HG02588 (cell line): Measurements from ENCODE around the gene SLC49A3.
"Not testable (repeated sequence)": the region's sequence is repeated elsewhere in the genome, so short reads cannot be mapped to it uniquely, and the experiment has no call there.

Experiments
- ATAC-seq: cut with Tn5 transposase; IDR thresholded peaks from one replicate; pipeline ENCODE4 v1.9.1; 2021; ENCODE audit warnings: mild to moderate bottlenecking, moderate library complexity; ENCODE audit not compliant: unreplicated experiment

SLC49A3 gene

DNA sequence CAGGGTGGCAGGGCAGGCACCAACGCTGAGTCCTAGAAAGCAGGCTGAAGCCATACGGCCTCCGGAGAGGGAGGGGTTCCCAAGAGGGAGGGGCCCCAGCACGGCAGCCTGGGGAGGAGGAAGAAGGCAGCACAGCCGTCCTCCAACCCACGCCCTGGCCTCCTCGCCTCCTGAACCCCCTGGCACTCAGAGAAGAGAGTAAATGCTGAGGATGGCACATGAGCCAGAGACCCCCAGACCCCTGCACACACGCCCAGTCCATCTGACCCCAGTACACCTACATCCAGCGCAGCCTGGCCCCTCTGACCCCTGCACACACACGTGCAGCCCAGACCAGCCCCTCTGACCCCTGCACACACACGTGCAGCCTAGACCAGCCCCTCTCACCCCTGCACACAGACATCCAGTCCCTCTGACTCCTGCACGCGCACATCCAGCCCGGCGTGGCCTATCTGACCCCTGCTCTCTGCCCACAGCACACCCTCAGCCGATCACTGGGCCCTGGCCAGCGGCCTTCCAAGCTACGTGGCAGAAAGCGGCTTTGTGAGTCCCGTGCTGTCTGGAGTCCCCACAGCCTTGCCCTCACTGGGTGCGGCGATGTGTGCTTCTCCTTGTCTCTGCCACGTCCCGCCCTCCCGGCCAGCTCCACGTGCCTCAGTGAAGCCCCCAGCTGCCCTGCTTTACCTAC lies 33.3 kb downstream of the SLC49A3 start:
- no peak for ATAC-seq

DNA sequence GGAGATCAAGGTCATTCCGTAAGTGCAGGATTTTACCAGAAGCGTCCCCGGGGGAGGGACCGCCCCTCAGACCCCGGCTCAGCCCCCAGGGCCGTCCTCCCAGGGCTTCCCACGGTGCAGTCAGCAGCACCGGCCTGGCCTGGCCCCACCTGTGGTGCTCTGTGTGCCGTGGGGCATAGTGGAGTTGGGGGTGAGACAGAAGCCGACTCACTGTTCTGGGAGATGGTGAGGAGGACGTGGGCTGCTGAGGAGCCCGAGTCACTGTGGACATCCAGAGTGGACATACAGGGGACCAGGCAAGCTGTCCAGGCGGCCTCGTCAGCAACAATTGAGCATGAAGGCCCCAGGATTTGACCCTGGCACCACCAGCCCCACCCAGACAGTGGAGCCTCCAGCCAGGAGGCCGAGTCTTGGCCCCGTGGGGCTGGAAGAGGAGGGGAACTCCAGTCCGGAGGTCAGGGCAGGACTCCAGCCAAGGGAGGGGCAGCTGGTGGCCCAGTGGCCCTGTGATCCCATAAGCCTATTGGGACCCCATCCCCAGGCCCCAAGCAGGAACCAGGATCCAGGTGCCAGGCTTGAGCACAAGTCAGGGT lies 34.0 kb downstream of the SLC49A3 start:
- no peak for ATAC-seq

DNA sequence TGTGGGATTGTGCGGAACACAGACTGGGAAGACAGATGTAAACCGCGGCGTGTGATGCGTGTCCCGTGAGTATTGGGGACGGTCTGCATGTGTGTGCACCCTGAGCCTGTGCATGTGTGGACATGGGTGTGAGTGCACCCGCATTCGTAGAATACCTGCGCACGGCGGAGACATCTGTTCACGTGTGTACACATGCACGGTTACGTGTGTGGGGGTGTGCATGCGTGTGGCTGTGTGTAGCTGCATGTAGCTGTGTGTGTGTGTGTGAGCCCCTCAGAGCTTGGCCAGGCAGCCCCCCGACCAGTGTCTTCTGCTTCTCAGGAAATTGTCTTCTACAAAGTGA lies 34.5 kb downstream of the SLC49A3 start:
- ATAC-seq = no peak

GRCh38 chr4:653831-654502 lies 35.0 kb downstream of the SLC49A3 start:
- ATAC-seq = no peak

DNA sequence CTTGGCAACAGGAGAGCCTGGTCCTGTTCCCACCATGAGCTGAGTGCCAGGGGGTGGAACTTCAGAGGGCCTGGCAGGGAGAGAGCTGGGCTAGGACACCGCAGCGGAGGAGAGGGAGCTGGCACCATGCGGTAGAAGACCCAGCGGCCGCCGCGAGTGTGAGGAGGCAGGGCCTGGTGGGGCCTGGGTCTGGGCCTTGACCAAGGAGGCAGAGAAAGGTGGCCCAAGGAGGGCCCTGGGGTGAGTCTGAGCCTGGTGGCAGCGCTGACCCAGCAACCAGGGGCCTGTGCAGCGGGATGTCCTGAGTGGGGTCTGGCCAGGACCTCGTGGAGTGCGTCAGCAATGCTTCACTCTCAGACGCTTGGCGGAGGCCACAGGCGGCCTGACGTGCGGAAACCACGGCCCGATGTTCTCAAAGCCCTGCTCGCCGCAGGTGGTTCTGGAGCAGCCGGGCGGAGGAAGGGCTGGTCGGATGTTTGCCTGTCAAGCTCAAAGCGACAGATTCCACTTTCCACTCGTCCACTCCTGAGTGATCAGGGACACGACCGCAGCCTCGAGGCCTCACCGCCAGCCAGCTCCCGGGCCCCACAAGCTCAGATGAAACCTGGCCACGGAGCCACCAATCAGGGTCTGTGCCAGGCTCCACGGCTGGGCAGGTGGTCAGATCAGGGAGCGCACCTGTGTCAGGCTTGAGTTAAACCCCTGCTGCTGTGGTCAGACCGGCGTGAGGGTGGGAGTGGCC lies 35.7 kb downstream of the SLC49A3 start:
- ATAC-seq = no peak

GRCh38 chr4:651884-652642 lies 36.9 kb downstream of the SLC49A3 start:
- ATAC-seq = no peak

GRCh38 chr4:650951-651883 lies 37.7 kb downstream of the SLC49A3 start:
- ATAC-seq = no peak

DNA sequence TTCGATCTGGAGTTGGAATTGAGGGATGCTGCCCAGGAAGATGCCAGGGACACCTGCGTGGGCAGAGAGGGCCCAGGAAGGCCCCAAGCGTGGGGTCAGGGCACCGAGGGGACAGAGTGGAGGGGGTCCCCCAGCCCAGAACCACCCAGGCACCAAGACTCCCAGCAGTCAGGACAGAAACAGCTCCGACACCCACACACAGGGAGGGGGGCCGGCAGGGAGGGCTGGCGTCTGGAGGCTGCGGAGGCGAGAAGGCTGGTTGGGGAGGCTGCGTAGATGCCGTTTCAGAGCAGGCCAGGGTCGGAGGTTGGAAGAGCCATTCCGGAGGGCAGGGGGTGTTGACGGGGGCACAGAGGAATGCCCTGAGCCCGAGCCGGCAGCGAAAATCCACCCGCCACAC lies 38.5 kb downstream of the SLC49A3 start:
- ATAC-seq = no peak

GRCh38 chr4:649751-650310 lies 39.1 kb downstream of the SLC49A3 start:
- ATAC-seq = no peak

- no peak for ATAC-seq
Observed at GRCh38 chr4:649293-649625, 39.7 kb downstream of the SLC49A3 start.

DNA sequence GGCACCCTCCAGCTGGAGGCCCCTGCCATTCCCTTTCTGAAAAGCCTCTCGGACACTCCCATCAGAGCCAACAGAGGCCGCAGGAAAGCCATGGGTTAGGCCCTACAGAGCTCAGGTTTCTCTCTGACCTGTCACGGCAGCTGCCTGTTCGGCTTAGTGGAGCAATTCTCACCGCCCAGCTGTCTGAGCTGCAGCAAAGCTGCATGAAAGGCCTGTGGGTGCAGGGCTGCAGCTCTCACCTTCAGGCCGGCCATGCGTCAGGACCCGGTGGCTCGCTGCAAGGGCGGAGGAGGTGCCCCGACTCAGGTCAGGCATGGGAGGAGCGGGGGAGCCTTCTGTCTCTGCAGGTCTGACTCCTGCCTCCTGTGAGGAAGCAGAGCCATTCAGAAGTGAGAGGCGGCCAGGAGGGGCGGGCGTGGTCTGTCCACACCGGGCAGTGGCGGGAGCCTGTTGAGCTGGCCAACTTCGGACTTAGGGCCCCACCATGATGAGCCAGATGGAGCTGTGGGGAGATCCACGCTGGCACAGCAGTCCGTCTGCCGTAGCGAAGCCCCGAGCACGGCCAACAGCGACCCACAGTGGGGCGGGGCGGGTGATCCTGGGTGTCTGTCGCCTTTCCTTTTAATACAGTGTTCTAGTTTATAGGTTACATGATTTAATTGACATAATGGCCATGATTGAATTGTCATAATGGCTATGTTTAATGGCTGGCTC lies 40.2 kb downstream of the SLC49A3 start:
- ATAC-seq = no peak

GRCh38 chr4:647481-647880 lies 41.5 kb downstream of the SLC49A3 start:
- ATAC-seq = no peak

DNA sequence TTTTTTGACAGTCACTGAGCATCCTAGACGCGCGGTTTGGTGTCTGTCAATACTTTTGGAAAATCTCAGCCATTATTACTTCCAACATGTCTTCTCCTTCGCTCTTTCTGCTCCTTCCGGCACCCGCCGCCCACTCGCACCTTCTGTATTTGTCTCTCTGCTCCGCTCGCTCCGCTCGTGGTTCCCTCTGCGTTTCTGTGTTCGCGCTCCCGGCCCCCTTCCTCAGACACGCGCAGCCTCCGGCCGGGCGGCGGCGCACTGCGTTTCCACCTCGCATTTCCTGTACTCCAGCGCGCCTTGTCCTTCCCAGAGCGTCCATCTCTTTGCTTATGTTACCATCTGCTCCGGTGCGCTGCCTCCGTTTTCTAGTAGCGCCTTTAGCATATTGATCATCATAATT lies 42.5 kb downstream of the SLC49A3 start:
- ATAC-seq = no peak

GRCh38 chr4:642366-642765 lies 46.6 kb downstream of the SLC49A3 start:
- ATAC-seq = not testable (repeated sequence)

DNA sequence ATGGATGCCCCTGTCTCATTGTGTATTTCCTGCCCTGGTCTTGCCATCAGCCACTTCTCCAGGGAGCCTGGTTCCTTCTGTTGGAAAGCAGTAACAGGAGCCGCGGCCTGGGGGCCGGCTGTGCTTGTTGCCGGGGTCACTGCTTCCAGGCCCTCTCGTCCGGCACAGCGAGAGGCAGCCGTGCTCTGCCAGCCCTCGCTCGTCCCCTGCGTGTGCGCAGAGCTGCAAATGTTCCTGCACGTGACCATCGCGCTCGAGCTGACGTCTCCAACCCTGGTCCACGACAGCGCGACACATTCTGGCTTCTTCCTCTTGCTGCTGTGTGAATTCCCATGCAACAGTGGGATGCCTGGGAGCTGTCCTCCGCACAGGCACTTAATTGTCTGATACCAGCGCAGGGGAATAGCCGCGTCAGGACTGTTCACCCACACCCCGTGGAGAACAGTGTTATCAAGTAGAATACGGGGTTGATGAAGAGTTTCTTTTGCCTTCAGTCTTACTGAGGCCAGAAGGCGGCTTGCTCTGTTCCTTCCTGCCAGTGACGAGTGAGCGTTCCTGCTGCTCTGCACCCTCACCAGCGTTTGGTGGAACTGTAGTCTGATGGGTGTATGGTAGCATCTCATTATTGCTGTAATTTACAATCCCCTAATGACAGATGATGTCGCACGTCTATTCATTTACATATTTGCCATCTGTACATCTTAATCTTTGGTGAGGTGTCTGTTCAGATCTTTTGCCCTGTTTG lies 51.2 kb downstream of the SLC49A3 start:
- no peak for ATAC-seq

DNA sequence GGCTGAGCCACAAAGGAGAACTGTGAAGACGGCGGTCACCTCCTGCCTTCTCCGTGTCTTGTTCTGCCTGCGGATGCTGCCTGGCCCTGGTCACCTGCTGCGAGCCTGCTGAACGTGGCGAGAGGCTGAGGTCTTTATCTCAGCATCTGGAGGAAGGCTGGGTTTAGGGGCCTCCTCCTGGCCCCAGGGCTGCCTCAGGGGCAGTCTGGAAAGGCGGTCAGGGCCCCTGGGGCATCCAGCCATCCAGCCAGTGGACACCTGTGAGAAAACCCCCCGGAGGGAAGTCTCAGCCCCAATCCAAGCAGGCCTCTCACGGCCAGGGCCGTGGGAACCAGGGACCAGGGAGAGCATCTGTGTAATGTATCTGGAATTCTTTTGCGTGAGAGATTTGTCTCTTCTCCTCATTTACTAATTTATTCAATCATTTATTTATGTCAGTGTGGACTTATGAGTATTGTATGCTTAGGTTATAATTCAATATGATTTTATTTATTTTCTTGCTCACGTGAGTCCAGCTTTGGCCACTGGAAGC lies 52.3 kb downstream of the SLC49A3 start:
- no peak for ATAC-seq

DNA sequence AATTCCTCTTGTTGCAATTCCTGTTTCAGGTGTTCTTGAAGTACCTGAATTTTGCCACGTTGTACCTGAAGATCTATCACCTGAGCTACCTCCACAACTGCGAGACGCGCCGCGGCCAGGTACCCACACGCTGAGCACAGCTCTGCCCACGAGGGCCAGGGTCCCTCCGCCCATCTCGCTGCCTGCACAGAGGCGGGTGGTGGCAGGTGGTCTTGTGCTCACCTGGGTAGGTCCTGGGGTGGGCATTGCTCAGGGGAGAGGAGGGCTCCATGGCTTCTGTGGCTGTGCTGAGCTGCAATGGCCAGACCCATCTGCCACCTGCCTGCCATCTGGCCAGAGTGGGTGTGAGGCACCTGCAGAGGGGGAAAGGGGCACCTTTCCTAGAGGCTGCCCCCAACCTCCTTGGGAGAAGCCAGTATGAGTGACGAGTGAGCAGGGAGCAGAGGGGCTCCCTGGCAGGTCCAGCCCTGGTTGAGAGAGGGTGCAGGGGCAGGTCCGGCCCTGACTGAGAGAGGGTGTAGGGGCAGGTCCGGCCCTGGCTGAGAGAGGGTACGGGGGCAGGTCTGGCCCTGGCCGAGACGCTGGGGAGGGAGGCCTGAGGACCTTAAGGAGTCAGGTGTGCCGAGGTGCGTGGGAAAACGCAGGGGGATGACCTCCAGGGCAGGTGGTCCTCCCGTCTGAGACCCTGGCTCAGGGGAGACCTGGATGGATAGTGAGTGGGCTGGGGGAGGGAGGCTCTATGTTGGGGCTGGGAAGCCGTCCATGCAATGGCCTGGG lies 52.9 kb downstream of the SLC49A3 start:
- ATAC-seq = no peak
